Erythroblast (primary cell): ENCODE measurements around the gene ACTG1.

Experiments used
- GATA1 ChIP-seq: IDR thresholded peaks from 2 replicates; pipeline ENCODE4 v1.6.1; 2011; ENCODE audit warnings: low read depth, mild to moderate bottlenecking, control low read depth, low read length, moderate library complexity
- POLR2A ChIP-seq: IDR thresholded peaks from 2 replicates; pipeline ENCODE4 v1.6.1; 2011; ENCODE audit warnings: mild to moderate bottlenecking, low read length

GRCh38 chr17:81549031-81549557, 36.5 kb upstream of the ACTG1 start:
- no peak for TF ChIP-seq POLR2A
- no peak for TF ChIP-seq GATA1
